Astrocyte of the spinal cord (primary cell): ENCODE results near the gene ARPC1B.
"Not testable (repeated sequence)": the region's sequence is repeated elsewhere in the genome, so short reads cannot be mapped to it uniquely, and the experiment has no call there.

Experiments
- DNase-seq: peaks from one replicate; pipeline ENCODE4 v3.0.0; 2011; ENCODE audit warnings: low read depth, low spot score
- H3K4me3 ChIP-seq: 2 replicates; pipeline ENCODE4 v1.5.1; 2011; ENCODE audit warnings: low read depth, mild to moderate bottlenecking, low read length, moderate library complexity
- in situ Hi-C: cut with HindIII; loops from 2 replicates; pipeline ENCODE4 v1.10.0; 2017; ENCODE audit warnings: low sequenced_read_pairs
- TF ChIP-seq, protein P1 (sequence below): IDR thresholded peaks from 2 replicates; pipeline ENCODE4 v1.5.1; 2012; ENCODE audit warnings: low read depth, mild to moderate bottlenecking, low read length, inconsistent platforms

The ARPC1B gene

DNA sequence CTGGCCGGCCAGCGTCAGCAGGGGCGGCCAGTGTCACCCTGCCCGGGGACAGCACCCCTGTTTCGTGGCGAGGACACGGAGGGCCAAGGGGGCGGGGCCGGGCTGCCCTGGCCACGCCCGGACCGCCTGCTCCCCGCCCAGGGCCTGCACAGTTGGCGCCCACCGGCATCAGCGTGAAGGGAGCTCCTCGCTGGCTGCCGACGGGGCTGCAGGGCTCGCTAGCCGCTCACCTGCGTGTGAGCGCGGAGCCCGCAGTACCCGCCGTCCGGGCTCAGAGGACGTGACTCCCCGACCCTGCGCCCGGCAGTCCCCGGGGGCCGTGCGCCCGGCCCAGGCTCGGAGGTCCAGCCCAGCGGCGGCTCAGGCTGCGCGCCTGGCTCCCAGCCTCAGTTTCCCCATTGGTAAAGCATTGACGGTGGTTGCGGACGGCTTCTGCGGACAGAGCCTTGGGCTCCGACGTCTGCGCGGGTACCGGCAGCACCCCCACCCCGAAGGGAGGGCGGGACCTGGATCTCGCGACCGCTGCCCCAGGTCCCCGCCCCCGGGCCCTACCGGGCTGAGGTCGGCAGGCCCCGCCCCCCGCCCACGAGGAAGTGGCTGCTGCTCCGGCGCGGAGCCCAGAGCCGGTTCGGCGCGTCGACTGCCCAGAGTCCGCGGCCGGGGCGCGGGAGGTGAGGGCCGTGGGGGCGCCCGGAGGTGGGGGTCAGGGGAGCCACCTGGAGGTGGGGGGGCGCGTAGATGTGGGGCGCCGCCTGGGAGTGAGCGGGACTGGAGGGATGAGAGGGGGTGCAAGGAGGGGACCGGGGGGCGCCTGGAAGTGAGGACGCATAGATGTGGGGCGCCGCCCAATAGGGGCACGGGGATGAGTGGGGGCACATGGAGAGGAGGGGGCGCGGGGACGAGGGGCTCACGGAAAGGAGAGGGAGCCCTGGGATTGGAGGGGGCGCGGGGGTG is at the start of gene ARPC1B:
TSS of gene ARPC1B (plus strand) at position 620 of the 954 bp plus-strand sequence. CDS start 10,985 bp downstream, outside the sequence.
- TF ChIP-seq, protein P1, sequence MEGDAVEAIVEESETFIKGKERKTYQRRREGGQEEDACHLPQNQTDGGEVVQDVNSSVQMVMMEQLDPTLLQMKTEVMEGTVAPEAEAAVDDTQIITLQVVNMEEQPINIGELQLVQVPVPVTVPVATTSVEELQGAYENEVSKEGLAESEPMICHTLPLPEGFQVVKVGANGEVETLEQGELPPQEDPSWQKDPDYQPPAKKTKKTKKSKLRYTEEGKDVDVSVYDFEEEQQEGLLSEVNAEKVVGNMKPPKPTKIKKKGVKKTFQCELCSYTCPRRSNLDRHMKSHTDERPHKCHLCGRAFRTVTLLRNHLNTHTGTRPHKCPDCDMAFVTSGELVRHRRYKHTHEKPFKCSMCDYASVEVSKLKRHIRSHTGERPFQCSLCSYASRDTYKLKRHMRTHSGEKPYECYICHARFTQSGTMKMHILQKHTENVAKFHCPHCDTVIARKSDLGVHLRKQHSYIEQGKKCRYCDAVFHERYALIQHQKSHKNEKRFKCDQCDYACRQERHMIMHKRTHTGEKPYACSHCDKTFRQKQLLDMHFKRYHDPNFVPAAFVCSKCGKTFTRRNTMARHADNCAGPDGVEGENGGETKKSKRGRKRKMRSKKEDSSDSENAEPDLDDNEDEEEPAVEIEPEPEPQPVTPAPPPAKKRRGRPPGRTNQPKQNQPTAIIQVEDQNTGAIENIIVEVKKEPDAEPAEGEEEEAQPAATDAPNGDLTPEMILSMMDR = no peak
- in situ Hi-C loops = no loop called here
- peak; percentile 67 for DNase-seq
- H3K4me3 ChIP-seq = peak within 1 kb of the TSS; percentile 64

DNA sequence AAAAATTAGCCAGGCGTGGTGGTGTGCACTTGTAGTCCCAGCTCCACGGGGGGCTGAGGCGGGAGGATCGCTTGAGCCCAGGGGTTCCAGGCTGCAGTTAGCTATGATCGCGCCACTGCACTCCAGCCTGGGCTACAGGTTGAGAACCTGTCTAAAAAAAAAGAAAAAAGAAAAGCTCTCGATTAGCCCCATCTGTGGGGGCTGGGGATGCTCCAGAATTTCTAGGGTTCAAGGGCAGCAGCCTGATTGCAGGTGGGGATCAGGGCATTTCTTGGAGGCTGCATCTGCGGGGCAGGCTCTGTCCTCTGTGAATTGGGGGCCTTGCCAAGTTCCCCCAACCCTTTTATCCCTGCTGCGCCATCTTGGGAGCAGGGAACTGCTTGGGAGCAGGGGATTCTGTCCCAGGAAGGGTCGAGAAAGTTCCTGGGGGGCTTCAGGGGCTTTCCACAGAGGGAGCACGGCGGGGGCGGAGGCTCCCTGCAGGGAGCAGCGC is 49.5 kb upstream of the ARPC1B start:
- TF ChIP-seq, protein P1 = no peak
- H3K4me3 ChIP-seq = peak overlapping the region; percentile 99
- in situ Hi-C loops = no loop called here
- no peak for DNase-seq

DNA sequence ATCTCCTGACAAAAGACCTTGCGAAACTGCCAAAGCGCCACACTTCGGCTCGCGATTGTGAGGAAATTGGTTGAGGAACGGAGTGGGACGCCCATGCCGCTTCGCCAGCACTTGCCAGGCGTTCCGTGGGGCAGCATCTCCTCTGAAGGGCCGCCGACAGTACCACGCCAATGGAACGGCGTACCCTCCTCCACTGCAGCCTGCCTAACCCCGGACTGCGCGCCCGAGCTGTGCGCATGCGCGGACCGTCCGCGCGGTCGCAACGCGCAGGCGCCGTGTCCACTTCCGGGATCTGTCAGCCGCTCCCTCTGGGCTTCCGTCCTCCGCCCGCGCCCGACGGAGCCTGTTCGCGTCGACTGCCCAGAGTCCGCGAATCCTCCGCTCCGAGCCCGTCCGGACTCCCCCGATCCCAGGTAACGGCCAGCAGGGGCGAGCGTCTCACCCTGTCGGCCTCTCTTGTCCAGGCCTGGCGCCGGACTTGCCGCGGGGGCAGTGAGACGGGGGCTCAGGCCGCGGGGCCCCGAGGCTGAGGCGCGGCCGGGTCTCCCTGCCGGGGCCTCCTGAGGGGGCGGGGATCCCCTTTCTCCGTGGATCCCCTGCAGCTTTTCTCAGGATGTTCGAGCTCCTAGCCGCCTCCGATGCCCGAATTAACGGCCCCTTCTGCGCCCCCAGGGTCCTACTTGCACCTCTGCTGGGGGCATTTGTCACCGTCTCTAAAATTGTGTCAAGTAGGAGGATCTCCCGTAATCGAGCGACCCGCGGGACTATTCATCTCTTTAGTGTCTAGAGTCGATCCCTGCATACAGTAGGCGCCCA is 48.7 kb upstream of the ARPC1B start, which contains the start of gene ARPC1A:
TSS of gene ARPC1A (plus strand) at position 307 of the 816 bp plus-strand sequence. CDS start 7,456 bp downstream, outside the sequence.
- TF ChIP-seq, protein P1 = peak; percentile 34
- DNase-seq = peak; percentile 93
- H3K4me3 ChIP-seq = peak within 1 kb of the TSS; percentile 99
- in situ Hi-C loops = no loop called here

DNA sequence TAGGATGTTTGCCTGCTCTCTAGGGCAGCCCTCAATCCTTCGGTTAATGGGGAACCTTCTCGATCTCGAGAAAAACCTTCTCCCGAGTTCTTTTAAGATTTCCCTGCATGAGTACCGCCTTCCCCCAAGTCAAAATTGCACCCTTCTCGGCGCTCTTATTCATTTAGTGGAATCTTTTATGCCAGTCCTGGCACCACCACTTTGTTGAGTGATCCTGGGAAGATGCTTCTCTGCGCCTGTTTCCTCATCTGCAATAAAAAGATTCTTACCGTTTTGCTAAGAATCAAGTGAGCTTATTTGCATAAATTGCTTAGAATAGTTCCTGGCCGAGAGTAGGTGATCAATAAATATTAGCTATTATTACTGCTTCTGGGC is 48.1 kb upstream of the ARPC1B start:
- peak overlapping the region; percentile 99 for H3K4me3 ChIP-seq
- no peak for DNase-seq
- in situ Hi-C loops = no loop called here
- TF ChIP-seq, protein P1 = no peak

DNA sequence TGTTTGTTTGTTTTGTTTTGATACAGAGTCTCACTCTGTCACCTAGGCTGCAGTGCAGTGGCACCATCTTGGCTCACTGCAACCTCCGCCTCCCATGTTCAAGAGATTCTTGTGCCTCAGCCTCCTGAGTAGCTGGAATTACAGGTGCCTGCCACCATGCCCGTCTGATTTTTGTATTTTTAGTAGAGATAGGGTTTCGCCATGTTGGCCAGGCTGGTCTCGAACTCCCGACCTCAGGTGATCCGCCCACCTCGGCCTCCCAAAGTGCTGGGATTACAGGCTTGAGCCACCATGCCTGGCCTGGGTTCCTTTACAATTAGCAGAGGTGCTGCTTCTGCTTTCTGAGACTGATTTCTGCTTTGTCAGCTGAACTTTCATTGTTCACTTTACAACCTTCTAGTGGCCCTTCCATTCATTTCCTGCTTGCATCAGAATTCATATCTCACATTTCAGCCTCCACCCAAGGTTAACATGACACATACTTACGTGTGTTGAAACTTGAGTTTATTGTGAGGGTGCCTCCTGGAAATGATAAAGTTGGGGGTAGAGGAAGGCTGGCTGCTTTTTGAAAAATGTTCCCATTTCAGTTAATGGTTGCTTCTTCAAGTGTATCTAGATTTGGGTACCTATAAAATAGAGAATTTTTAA is 44.1 kb upstream of the ARPC1B start:
- peak; percentile 83 for DNase-seq
- in situ Hi-C loops, H3K4me3 ChIP-seq: not testable (repeated sequence)

DNA sequence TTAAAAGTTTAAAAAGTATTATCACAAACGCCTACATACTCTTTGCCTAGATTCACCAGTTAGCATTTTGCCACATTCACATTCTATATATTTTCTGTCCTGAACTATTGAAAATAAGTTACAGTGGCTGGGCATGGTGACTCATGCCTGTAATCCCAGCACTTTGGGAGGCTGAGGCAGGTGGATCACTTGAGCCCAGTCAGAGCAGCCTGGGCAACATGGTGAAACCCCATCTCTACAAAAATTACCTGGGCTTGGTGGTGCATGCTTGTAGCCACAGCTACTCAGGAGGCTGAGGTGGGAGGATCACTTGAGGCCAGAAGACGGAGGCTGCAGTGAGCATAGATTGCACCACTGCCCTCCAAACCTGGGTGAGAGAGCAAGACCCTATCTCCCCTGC is 43.5 kb upstream of the ARPC1B start:
- in situ Hi-C loops = no loop called here
- TF ChIP-seq, protein P1 = no peak
- no peak for DNase-seq
- no peak overlapping the region for H3K4me3 ChIP-seq
